ENCODE measurements around the gene INVS.
"Not testable (repeated sequence)": the region's sequence is repeated elsewhere in the genome, so short reads cannot be mapped to it uniquely, and the experiment has no call there.

DNA sequence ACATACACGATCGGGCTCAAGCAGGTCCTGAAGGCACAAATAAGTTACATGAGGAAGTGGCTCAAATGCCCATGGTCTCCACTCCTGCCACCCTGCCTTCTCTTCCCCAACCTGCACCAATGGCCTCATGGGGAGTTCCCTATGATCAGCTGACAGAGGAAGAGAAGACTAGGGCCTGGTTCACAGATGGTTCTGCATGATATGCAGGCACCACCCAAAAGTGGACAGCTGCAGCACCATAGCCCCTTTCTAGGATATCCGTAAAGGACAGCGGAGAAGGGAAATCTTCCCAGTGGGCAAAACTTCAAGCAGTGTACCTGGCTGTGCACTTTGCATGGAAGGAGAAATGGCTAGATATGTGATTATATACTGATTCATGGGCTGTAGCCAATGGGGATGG lies 22.8 kb upstream of the INVS start:
- not testable (repeated sequence) for TF ChIP-seq POLR2A (IDR thresholded peaks at IDR 0.05; ENCODE audit: low read length); GATA1 (IDR thresholded peaks at IDR 0.05; ENCODE audit: low read depth, low read length)

Data from erythroblast (primary cell).